ENCODE measurements around the gene GNAZ.

The GNAZ gene

DNA sequence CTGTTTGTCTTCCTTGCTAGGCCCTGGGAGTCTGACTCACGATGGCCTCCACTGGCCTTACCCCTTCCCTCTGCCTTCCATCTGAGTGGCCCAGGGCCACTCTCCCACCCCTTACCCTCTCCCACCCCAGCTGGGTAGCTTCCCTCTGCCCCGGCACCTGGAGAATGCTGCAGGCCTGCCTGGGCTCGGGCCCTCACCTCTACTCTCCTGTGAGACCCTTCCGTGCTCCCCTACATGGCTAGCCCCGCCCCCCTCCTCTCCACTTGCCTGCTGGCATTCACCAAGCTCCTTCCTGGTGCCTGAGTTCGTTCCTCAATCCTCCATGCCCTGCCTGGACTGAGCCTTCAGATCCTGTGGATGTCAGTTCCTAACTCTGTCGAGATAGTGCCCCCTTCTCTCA is 83.7 kb downstream of the GNAZ start:
- TF ChIP-seq ZFX (IDR thresholded peaks at IDR 0.05; ENCODE audit: borderline replicate concordance): no peak
- TF ChIP-seq, protein P1, sequence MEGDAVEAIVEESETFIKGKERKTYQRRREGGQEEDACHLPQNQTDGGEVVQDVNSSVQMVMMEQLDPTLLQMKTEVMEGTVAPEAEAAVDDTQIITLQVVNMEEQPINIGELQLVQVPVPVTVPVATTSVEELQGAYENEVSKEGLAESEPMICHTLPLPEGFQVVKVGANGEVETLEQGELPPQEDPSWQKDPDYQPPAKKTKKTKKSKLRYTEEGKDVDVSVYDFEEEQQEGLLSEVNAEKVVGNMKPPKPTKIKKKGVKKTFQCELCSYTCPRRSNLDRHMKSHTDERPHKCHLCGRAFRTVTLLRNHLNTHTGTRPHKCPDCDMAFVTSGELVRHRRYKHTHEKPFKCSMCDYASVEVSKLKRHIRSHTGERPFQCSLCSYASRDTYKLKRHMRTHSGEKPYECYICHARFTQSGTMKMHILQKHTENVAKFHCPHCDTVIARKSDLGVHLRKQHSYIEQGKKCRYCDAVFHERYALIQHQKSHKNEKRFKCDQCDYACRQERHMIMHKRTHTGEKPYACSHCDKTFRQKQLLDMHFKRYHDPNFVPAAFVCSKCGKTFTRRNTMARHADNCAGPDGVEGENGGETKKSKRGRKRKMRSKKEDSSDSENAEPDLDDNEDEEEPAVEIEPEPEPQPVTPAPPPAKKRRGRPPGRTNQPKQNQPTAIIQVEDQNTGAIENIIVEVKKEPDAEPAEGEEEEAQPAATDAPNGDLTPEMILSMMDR (IDR thresholded peaks at IDR 0.05): no peak
- no peak overlapping the region for H3K27ac ChIP-seq

DNA sequence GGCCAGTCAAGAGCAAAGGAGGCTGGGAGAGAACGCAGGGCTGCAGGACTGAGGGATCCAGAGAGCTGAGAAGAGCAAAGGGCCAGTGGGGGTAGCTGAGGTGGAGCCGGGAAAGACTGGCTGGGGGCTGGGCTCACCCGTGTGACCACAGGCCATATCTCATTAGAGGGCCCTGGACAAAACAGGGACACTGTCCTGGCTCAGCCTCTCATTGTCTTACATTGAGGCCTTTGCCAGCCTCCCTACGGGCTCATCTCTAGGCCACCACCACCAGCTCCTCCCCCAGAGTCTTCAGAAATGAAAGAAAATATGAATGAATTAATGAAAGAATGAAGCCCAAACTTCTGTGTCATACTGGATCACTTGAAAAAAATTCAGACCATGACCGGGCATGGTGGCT is 84.1 kb downstream of the GNAZ start:
- TF ChIP-seq ZFX (IDR thresholded peaks at IDR 0.05; ENCODE audit: borderline replicate concordance): no peak
- TF ChIP-seq, protein P1 (IDR thresholded peaks at IDR 0.05): no peak
- no peak overlapping the region for H3K27ac ChIP-seq

DNA sequence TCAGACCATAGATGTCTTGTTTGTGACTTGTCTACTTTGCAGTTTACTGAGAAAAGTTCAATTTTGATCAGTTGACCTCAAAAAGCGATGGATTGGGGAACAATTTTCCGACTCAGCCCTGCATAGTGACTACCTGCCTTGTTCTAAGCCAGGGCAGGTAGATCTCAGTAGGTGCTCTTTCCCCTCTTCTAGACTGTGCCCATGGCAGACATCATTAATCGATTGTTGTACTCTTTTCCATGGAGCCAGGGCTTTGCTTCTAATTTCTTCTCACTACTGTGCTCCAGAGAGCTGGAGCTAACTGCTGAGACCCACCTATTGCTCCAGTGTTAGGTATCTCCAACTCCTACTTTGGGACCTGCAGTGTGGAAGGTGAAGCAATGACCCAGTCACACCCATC is 84.8 kb downstream of the GNAZ start:
- TF ChIP-seq, protein P1 (IDR thresholded peaks at IDR 0.05): no peak
- no peak for TF ChIP-seq ZFX (IDR thresholded peaks at IDR 0.05; ENCODE audit: borderline replicate concordance)
- H3K27ac ChIP-seq: no peak overlapping the region

DNA sequence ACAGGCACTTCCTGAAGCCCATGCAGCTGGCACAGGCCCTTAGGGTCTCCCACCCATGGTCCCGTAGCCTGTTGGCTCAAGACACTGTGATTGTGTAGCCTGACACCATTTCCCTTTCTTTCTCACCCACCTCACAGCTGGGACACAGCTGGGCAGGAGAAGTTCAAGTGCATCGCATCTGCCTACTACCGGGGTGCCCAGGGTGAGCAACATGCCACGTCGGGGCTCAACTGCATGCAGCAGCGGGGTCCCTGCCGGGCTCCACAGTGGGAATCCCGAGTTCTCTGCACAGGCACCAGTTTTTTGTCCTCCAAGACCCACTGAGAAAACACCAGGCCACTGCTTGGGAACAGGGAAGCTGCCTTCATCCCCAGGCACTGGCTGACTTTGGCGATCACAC is 85.5 kb downstream of the GNAZ start:
- no peak overlapping the region for H3K27ac ChIP-seq
- TF ChIP-seq, protein P1 (IDR thresholded peaks at IDR 0.05): no peak
- no peak for TF ChIP-seq ZFX (IDR thresholded peaks at IDR 0.05; ENCODE audit: borderline replicate concordance)

DNA sequence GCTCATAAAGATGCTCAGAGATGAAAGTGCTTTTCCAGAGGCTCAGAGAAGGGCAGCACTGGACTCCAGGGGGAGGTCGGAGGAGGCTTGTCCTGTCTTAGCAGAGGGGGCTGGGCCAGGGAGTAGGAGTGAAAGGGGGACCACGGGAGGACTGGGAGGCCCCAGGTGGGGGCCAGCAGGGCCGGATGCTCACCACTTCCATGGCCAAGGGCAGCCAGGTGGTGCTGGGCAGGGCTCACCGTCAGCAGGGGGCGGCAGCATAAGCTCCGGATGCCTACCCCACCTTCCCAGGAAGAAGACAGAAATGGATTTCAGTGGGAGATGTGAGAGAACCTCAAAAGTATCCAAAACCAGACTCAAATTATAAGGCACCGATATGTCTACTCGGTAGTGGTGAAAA is 86.0 kb downstream of the GNAZ start:
- TF ChIP-seq ZFX (IDR thresholded peaks at IDR 0.05; ENCODE audit: borderline replicate concordance): no peak
- TF ChIP-seq, protein P1 (IDR thresholded peaks at IDR 0.05): no peak; the same call in 1 of the 2 replicates
- H3K27ac ChIP-seq: no peak overlapping the region

DNA sequence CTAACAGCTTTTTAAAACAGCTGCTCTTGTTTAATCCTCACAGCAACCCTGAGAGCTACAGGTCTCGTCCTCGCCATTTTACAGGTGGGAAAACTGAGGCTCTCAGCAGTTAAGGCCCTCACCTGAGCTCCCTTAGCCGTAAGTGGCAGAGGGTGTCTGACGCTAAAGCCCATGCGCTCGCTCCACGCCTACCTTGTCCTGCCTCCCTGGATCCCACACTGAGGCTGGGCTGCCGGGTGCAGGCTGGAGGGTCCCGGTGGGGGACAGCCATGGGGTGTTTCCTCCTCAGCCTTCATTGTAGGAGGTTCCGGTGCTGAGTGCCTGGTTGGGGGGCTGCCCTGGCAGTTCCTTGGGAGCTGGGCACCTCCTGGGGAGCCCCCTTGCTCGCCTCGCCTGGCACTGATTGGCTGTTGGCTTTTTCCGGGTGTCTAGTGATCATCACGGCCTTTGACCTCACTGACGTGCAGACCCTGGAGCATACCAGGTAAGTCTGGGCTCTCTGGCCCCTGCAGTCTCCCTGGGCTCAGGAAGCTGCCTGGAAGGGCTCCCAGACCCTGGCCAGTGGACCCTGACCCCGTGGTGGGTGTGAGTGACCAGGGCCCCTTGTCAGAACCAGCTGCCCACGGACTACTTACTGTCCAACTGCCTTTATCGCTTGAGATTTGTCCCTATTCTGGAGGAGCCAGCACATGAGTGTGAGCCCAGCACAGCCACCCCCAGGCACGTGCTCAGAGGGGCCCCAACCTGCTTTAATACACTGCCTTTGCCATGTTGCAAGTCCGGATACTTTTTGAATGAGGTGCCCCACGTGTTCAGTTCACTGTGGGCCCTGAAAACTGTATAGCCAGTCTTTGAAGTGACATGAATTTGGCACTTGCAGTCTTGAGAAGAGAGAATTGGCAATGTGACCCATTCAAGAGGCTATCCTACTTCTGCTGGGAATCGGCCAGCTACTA is 87.5 kb downstream of the GNAZ start:
- no peak overlapping the region for H3K27ac ChIP-seq
- TF ChIP-seq, protein P1 (IDR thresholded peaks at IDR 0.05): no peak
- TF ChIP-seq ZFX (IDR thresholded peaks at IDR 0.05; ENCODE audit: borderline replicate concordance): no peak
